ENCODE data around the gene IL1RN. TPM values are rescaled to one million over a fixed set of nuclear protein-coding genes. Genes with fewer than 3 reads are reported as not detected.

The IL1RN gene
- total and polyA plus RNA-seq, 2 donors from 2014 or later: 1.3 to 2.1 TPM

GRCh38 chr2:113158884-113159553, 31.6 kb downstream of the IL1RN start:
- no peak for TF ChIP-seq CTCF (IDR thresholded peaks at IDR 0.05; ENCODE audit: borderline replicate concordance, extremely low read depth, insufficient read depth)
- H3K36me3 ChIP-seq (ENCODE audit: control insufficient read depth in 2 of 3, insufficient read depth in 3 of 3, low read length in 3 of 3): no peaks in the 10 kb centered on the region
- H3K4me3 ChIP-seq (ENCODE audit: low read length in 3 of 3): no peak overlapping the region
- H3K27ac ChIP-seq (ENCODE audit: low read depth in 2 of 2, low read length in 2 of 2): no peak overlapping the region
- peaks cover 0 to 3% (median 0%) of the 10 kb centered on the region in 3 donors for H3K4me1 ChIP-seq (ENCODE audit: control insufficient read depth in 2 of 3, insufficient read depth in 2 of 3, low read depth in 1 of 3, low read length in 3 of 3)
- no peaks in the 10 kb centered on the region for H3K27me3 ChIP-seq (ENCODE audit: control insufficient read depth, insufficient read depth, low read length)
- H3K9ac ChIP-seq (ENCODE audit: low read length in 3 of 3): no peak overlapping the region
- H3K9me3 ChIP-seq (ENCODE audit: control insufficient read depth in 2 of 3, insufficient read depth in 1 of 3, low read length in 3 of 3): no peaks in the 10 kb centered on the region
- no peak for FAIRE-seq
- intact Hi-C loops (cut with DNase I): no loop called here
- peak in 1 of 5 donors; percentile 18 for DNase-seq

GRCh38 chr2:113160248-113160647, 32.9 kb downstream of the IL1RN start:
- Histone ChIP-seq H3K9me3 (ENCODE audit: control insufficient read depth in 2 of 3, insufficient read depth in 1 of 3, low read length in 3 of 3) (no peaks in the 10 kb centered on the region), H3K27me3 (ENCODE audit: control insufficient read depth, insufficient read depth, low read length) (no peaks in the 10 kb centered on the region), H3K27ac (ENCODE audit: low read depth in 2 of 2, low read length in 2 of 2) (no peak overlapping the region), H3K9ac (ENCODE audit: low read length in 3 of 3) (no peak overlapping the region), H3K4me1 (ENCODE audit: control insufficient read depth in 2 of 3, insufficient read depth in 2 of 3, low read depth in 1 of 3, low read length in 3 of 3) (peaks cover 0 to 3% (median 0%) of the 10 kb centered on the region in 3 donors), H3K4me3 (ENCODE audit: low read length in 3 of 3) (no peak overlapping the region), H3K36me3 (ENCODE audit: control insufficient read depth in 2 of 3, insufficient read depth in 3 of 3, low read length in 3 of 3) (no peaks in the 10 kb centered on the region)
- DNase-seq (no peak), FAIRE-seq (no peak)
- no peak for TF ChIP-seq CTCF (IDR thresholded peaks at IDR 0.05; ENCODE audit: borderline replicate concordance, extremely low read depth, insufficient read depth)
- intact Hi-C loops (cut with DNase I): no loop called here

- intact Hi-C loops (cut with DNase I): no loop called here
- Histone ChIP-seq H3K4me3 (ENCODE audit: low read length in 3 of 3) (no peak overlapping the region), H3K27ac (ENCODE audit: low read depth in 2 of 2, low read length in 2 of 2) (no peak overlapping the region), H3K9ac (ENCODE audit: low read length in 3 of 3) (no peak overlapping the region), H3K4me1 (ENCODE audit: control insufficient read depth in 2 of 3, insufficient read depth in 2 of 3, low read depth in 1 of 3, low read length in 3 of 3) (peaks cover 0 to 3% (median 0%) of the 10 kb centered on the region in 3 donors), H3K36me3 (ENCODE audit: control insufficient read depth in 2 of 3, insufficient read depth in 3 of 3, low read length in 3 of 3) (no peaks in the 10 kb centered on the region), H3K27me3 (ENCODE audit: control insufficient read depth, insufficient read depth, low read length) (no peaks in the 10 kb centered on the region), H3K9me3 (ENCODE audit: control insufficient read depth in 2 of 3, insufficient read depth in 1 of 3, low read length in 3 of 3) (no peaks in the 10 kb centered on the region)
- FAIRE-seq: no peak
- TF ChIP-seq CTCF (IDR thresholded peaks at IDR 0.05; ENCODE audit: borderline replicate concordance, extremely low read depth, insufficient read depth): no peak
- DNase-seq: peak in 1 of 5 donors; percentile 19
These were observed 33.6 kb downstream of the IL1RN start for GRCh38 chr2:113160962-113161361.

Measured in kidney (tissue), 14 donors.